GM11168 (cell line): ENCODE data around the gene TSG101.

ENCODE experiments used
- in situ Hi-C: fragments of 300-500 bp; cut with MboI; formaldehyde crosslinking; loops from one replicate; pipeline ENCODE4 v1.12.0; 2022; ENCODE audit warnings: low sequenced_read_pairs; ENCODE audit not compliant: unreplicated experiment

TSG101 gene

GRCh38 chr11:18438691-18439090, 88.1 kb downstream of the TSG101 start:
- in situ Hi-C loops, result no loop called here
